Smooth muscle cell (in vitro differentiated cells): ENCODE data around the gene ARHGAP26. TPM values are rescaled to one million over a fixed set of nuclear protein-coding genes. Genes with fewer than 3 reads are reported as not detected.

Experiments
- DNase-seq: peaks from one replicate; lab custom pipeline; 2025; ENCODE audit not compliant: unreplicated experiment; lab: John Stamatoyannopoulos, UW
- H2AFZ ChIP-seq: fragments of 200-600 bp; sonication (generic); 2 replicates; pipeline ENCODE4 v1.6.0; 2016; ENCODE audit warnings: antibody characterized with exemption, low read depth, mild to moderate bottlenecking
- H3F3A ChIP-seq: fragments of 200-600 bp; sonication (generic); 2 replicates; pipeline ENCODE4 v1.6.0; 2017; ENCODE audit warnings: antibody characterized with exemption, low read depth
- H3K27ac ChIP-seq: fragments of 200-600 bp; sonication (generic); 2 replicates; pipeline ENCODE4 v1.5.1; 2016; ENCODE audit warnings: low read depth, mild to moderate bottlenecking
- H3K27me3 ChIP-seq: fragments of 200-600 bp; sonication (generic); 2 replicates; pipeline ENCODE4 v1.6.1; 2016; ENCODE audit warnings: low read depth, mild to moderate bottlenecking
- H3K36me3 ChIP-seq: fragments of 200-600 bp; sonication (generic); 2 replicates; pipeline ENCODE4 v1.5.1; 2016; ENCODE audit warnings: low read depth
- H3K4me1 ChIP-seq: fragments of 200-600 bp; sonication (generic); 2 replicates; pipeline ENCODE4 v1.5.1; 2016; ENCODE audit warnings: low read depth
- H3K4me2 ChIP-seq: fragments of 200-600 bp; sonication (generic); 2 replicates; pipeline ENCODE4 v1.6.0; 2016; ENCODE audit warnings: mild to moderate bottlenecking
- H3K4me3 ChIP-seq: fragments of 200-600 bp; sonication (generic); 2 replicates; pipeline ENCODE4 v1.5.1; 2016; ENCODE audit warnings: mild to moderate bottlenecking
- H3K79me2 ChIP-seq: fragments of 200-600 bp; sonication (generic); 2 replicates; pipeline ENCODE4 v1.6.0; 2016; ENCODE audit warnings: low read depth, mild to moderate bottlenecking
- H3K9ac ChIP-seq: fragments of 200-600 bp; sonication (generic); 2 replicates; pipeline ENCODE4 v1.6.0; 2016; ENCODE audit warnings: low read depth
- H3K9me3 ChIP-seq: fragments of 200-600 bp; sonication (generic); replicated peaks from 2 replicates; pipeline ENCODE4 v1.5.1; 2016; ENCODE audit warnings: low read depth
- H4K20me1 ChIP-seq: fragments of 200-600 bp; sonication (generic); 2 replicates; pipeline ENCODE4 v1.6.0; 2016; ENCODE audit warnings: low read depth
- CTCF ChIP-seq: fragments of 200-600 bp; sonication (generic); IDR thresholded peaks from 2 replicates; pipeline ENCODE4 v1.5.1; 2017; ENCODE audit warnings: borderline replicate concordance, mild to moderate bottlenecking, antibody characterized with exemption; ENCODE audit not compliant: insufficient read depth, poor library complexity, severe bottlenecking
- WGBS: methylation state at CpG from one replicate; pipeline ENCODE4 v1.1.7; 2016; ENCODE audit warnings: low lambda C conversion rate; 5-methylcytosine and 5-hydroxymethylcytosine counted together
- polyA plus RNA-seq: library from polyadenylated mRNA; unstranded; fragments of >200 nt; fragmentation: Nextera tagmentation; extraction: Ambion mirVana; gene quantifications from 2 replicates; pipeline ENCODE4 v1.2.1, GENCODE V29; 2016
- total RNA-seq: library from RNA; depleted of rRNA; stranded (reverse); fragments of >200 nt; gene quantifications from 2 replicates; pipeline ENCODE4 v1.2.3, GENCODE V29; 2014

ARHGAP26 gene
- total and polyA plus RNA-seq, 2 experiments from 2014 or later: 2.2 to 5.1 TPM

DNA sequence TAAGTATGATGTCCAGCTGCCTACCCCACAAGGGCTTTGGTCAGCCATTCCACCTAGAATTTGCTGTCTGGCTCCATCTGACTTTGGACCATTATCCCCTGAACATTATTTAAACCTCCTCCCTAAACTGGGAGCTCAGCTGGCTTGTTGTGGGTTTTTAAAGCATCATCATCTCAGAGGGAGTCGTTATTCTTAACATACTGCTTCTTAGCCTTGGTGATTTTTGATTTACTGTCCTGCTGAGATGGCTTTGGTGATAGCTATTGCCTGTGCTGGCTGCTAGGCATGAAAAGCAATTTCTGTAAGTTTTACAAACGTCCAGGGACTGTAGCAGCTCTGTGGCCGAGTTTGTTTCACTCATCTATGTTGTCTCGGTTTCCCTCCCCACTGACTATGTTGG is 377.2 kb downstream of the ARHGAP26 start:
- Histone ChIP-seq H4K20me1 (no peaks in the 10 kb centered on the region), H3F3A (peaks cover 28% of the 10 kb centered on the region), H3K36me3 (no peaks in the 10 kb centered on the region), H3K9me3 (no peaks in the 10 kb centered on the region), H3K9ac (no peak overlapping the region), H2AFZ (no peak overlapping the region), H3K4me3 (no peak overlapping the region), H3K4me1 (peaks cover 12% of the 10 kb centered on the region), H3K4me2 (no peak overlapping the region), H3K27me3 (no peaks in the 10 kb centered on the region), H3K27ac (peak overlapping the region; percentile 65), H3K79me2 (no peaks in the 10 kb centered on the region)
- DNase-seq: no peak
- no peak for TF ChIP-seq CTCF
- WGBS: 71% methylated on average over 4 of the region's 4 CpGs

- Histone ChIP-seq H3K36me3 (no peaks in the 10 kb centered on the region), H3K27ac (peak overlapping the region; percentile 65), H3K4me2 (peak overlapping the region; percentile 24), H2AFZ (no peak overlapping the region), H3K4me3 (no peak overlapping the region), H3K4me1 (peaks cover 12% of the 10 kb centered on the region), H3K79me2 (no peaks in the 10 kb centered on the region), H3K9me3 (no peaks in the 10 kb centered on the region), H3K27me3 (no peaks in the 10 kb centered on the region), H3K9ac (no peak overlapping the region), H3F3A (peaks cover 26% of the 10 kb centered on the region), H4K20me1 (no peaks in the 10 kb centered on the region)
- TF ChIP-seq CTCF: no peak
- no peak for DNase-seq
- WGBS: 64% methylated on average over 6 of the region's 6 CpGs
Observed at GRCh38 chr5:143147902-143148301, 377.7 kb downstream of the ARHGAP26 start.

DNA sequence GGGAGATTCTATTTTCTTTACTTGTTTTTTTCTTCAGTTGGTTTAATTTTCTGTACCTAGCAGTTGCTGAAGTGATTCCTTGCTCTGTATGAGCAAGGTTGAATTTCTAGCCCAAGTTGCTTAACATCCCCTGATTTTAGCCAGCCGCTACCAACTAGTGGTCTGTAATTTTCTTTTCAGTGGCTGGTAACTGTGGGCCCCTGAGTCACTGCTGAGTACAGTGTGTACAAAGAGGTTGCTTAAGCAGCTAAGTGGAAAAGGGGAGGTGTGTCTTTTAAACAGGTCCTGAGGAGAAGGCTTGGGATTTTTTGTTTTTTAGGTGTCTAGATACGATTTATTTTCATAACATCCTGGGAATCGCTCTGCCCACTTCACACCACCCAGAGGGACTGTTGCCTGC is 378.6 kb downstream of the ARHGAP26 start:
- H3K27me3 ChIP-seq: no peaks in the 10 kb centered on the region
- H3K27ac ChIP-seq: peak overlapping the region; percentile 65
- DNase-seq: no peak
- no peak for TF ChIP-seq CTCF
- no peaks in the 10 kb centered on the region for H3K9me3 ChIP-seq
- no peak overlapping the region for H3K4me3 ChIP-seq
- peaks cover 12% of the 10 kb centered on the region for H3K4me1 ChIP-seq
- peak overlapping the region; percentile 24 for H3K4me2 ChIP-seq
- 58% methylated on average over 3 of the region's 3 CpGs for WGBS
- peaks cover 22% of the 10 kb centered on the region for H3F3A ChIP-seq
- no peak overlapping the region for H2AFZ ChIP-seq
- no peaks in the 10 kb centered on the region for H3K36me3 ChIP-seq
- H3K79me2 ChIP-seq: no peaks in the 10 kb centered on the region
- H4K20me1 ChIP-seq: no peaks in the 10 kb centered on the region
- H3K9ac ChIP-seq: no peak overlapping the region

DNA sequence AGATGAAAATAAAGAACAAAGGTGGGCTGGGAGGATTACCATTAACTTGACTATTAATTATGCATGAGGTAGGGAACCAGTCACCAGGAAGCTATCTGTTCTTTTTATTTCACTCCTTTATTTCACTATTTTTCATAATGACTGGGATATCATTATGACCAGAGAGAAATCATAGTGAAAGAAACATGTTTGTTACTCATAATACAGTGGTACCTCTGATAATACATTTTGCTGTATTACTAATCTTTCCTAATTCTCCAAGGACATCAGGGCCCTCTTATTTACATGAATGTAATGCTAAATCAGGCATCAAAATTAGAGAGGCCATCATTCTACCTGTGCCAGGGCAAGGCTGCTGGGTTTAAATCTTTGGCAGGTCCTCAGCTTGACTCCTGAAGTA is 379.6 kb downstream of the ARHGAP26 start:
- no peaks in the 10 kb centered on the region for H3K27me3 ChIP-seq
- no peaks in the 10 kb centered on the region for H3K36me3 ChIP-seq
- H3K27ac ChIP-seq: no peak overlapping the region
- no peaks in the 10 kb centered on the region for H4K20me1 ChIP-seq
- peaks cover 31% of the 10 kb centered on the region for H3F3A ChIP-seq
- H3K4me3 ChIP-seq: no peak overlapping the region
- H3K4me2 ChIP-seq: no peak overlapping the region
- no peak overlapping the region for H3K9ac ChIP-seq
- no peak for DNase-seq
- no peaks in the 10 kb centered on the region for H3K9me3 ChIP-seq
- H3K4me1 ChIP-seq: peaks cover 21% of the 10 kb centered on the region
- no peak overlapping the region for H2AFZ ChIP-seq
- no peaks in the 10 kb centered on the region for H3K79me2 ChIP-seq
- TF ChIP-seq CTCF: no peak
